HG03039 (cell line): ENCODE measurements around the gene RAC2.

Source experiments
- ATAC-seq: cut with Tn5 transposase; IDR thresholded peaks from one replicate; pipeline ENCODE4 v1.9.1; 2021; ENCODE audit warnings: mild to moderate bottlenecking, moderate library complexity; ENCODE audit not compliant: unreplicated experiment

RAC2 gene

DNA sequence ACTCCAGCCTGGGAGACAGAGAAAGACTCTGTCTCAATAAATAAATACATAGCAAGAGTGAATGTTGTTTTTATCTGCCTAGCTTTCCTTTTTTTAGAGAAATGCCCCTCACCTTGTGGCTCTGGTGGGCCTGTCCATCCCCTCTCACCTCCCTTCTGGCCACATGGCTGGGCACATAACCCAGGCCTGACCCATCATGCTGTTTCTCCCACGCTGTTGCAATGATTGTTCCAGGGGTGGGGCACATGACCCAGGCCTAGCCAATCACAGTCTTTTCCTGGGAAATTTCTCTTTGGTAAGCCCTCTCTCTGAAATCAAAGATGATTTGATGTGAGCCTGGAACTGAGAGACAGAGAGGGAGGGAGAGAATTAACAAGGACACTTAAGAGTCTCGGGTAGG, 32.7 kb upstream of the RAC2 start:
- no peak for ATAC-seq

DNA sequence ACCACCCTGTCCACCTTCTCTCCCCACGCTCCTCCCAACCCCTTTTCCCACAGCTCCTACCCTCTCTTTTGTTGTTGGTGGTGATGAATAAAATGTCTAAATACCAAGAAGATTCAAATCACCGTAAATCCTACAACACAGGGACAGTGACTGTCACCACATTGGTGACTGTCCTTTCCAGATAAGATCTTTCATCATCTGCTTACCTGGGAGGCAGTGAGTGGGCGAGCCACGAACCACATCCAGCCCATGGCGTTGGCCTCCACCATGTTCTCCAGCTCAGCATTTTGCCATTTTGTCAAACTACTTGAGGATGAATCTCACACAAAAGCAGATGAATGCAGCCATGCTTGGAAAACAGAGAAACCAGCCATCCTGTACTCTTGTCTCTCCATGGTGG, 31.6 kb upstream of the RAC2 start:
- no peak for ATAC-seq

DNA sequence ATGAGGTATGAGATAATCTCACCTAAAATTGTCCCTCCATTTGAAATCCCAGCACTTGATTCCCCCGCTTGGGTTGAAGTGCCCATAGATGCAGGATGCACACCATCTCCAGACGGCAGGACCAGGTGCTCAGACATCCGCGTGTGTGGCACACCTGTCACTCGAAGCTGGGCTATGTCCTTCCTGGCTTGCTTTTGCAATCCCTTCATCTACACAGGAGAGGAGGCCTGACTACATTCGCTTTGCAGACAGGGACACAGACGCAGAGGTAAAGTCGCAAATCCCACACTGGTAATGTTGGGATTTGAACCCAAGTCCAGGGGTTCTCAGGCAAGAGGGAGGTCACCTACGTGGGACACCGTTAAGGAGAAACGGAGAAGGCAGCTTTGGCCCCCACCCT, 31.1 kb upstream of the RAC2 start:
- ATAC-seq, result no peak

- no peak for ATAC-seq
Observed at GRCh38 chr22:37274380-37274862, 30.4 kb upstream of the RAC2 start.

- ATAC-seq, result no peak
Observed at GRCh38 chr22:37273846-37274225, 29.8 kb upstream of the RAC2 start.

- ATAC-seq, result no peak
Observed at GRCh38 chr22:37273126-37273845, 29.2 kb upstream of the RAC2 start.

DNA sequence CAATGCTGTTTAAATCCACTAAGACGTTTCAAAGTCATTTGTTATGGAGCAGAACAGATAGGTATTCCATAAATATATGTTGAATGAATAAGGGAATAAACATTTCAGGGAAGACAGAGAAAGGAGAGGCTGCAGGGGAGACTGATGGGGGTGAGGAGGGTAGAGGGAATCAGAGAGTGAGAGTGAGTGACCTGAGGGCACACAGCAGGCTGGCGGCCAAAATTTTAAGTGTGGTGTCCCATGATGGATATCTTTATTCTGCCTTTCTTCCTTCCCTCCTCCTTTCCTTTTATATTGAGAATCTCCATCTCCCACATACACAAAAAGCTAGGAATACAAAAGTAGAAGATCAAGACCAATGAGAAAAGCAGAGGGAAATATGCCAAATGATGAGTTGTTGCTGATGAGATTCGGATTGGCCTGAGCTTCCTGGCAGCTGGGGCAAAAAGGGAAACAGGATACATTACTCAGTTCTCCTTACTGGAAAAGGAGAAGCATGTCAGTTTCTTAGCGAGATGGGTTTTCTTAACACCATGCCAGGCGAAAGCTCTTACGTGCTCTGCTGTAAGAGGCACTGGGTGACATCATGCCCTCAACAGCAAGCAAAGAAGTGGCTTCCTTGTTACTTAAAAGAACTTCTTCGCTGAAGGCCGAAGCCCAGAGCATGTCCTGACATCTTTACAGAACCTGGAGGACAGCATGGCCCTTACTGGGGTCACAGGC, 27.0 kb upstream of the RAC2 start:
- ATAC-seq, result no peak

DNA sequence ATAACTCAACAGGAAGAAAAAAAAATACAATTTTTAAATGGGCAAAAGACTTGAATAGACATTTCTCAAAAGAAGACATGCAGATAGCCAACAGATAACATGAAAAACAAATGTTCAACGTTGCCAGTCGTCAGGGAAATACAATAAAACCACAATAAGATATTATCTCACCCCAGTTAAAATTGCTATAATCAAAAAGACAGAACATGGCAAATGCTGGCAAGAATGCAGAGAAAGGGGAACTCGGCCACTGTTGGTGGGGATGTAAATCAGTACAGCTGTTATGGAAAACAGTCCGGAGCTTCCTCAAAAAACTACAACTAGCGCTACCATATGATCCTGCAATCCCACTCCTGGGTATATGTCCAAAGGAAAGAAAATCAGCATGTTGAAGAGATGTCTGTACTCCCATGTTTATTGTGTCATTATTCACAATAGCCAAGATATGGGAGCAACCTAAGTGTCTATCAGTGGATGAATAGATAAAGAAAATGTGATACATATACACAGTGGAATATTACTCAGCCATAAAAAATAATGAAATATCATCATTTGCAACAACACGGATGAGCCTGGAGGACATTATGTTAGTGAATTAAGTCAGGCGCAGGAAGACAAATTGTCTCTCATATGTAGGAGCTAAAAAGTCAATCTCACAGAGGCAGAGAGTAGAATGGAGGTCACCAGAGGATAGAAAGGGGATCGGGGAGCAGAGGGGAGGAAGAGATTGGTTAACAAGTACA, 26.0 kb upstream of the RAC2 start:
- ATAC-seq, result no peak

DNA sequence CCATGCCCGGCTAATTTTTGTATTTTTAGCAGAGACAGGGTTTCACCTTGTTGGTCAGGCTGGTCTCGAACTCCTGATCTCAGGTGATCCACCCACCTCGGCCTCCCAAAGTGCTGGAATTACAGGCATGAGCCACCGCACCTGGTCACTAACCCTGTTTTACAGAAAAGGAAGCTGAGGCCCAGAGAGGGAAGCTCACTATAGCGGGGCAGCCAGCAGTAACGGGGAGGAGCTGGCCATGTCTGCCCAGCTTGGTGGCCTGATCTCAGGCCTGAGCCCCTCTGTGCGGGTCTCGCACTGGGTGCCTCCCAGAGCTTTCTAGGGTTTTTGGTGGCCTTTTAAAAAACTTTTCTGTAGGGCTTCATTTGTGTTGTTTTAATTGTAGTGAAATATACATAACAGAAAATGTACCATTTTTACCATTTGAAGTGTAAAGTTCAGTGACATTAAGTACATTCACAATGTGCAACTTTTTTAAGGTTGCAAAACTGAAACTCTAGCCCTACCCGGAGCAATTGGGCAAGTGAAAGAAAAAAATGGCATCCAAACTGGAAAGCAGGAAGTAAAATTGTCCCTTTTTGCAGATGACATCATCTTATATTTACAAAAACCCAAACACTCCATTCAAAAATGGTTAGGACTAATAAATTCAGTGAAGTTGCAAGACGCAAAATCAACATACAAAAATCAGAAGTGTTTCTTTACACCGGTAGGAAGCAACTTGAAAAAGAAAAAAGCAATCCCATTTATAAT, 23.8 kb upstream of the RAC2 start:
- no peak for ATAC-seq

DNA sequence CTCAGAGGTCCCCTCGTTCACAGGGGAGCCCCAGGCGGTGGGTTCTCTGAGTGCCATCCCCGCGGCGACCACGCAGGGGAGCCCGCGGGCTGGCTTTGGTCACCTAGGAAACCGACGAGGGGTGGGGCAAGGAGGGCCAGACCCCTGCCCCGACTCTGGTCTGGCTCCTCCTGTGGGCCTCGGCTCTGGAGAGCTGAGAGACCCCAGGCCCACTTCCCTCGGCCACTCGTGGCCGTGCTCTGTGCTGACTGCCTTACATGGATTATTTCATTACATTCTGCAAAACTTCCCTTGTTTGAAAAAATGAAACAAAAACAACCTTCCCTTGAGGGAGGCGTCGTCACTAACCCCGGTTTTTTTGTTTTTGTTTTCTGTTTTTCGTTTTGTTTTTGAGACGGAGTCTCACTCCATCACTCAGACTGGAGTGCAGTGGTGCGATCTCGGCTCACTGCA, 23.1 kb upstream of the RAC2 start:
- peak; percentile 72 for ATAC-seq

GRCh38 chr22:37266581-37267134, 22.6 kb upstream of the RAC2 start:
- no peak for ATAC-seq

DNA sequence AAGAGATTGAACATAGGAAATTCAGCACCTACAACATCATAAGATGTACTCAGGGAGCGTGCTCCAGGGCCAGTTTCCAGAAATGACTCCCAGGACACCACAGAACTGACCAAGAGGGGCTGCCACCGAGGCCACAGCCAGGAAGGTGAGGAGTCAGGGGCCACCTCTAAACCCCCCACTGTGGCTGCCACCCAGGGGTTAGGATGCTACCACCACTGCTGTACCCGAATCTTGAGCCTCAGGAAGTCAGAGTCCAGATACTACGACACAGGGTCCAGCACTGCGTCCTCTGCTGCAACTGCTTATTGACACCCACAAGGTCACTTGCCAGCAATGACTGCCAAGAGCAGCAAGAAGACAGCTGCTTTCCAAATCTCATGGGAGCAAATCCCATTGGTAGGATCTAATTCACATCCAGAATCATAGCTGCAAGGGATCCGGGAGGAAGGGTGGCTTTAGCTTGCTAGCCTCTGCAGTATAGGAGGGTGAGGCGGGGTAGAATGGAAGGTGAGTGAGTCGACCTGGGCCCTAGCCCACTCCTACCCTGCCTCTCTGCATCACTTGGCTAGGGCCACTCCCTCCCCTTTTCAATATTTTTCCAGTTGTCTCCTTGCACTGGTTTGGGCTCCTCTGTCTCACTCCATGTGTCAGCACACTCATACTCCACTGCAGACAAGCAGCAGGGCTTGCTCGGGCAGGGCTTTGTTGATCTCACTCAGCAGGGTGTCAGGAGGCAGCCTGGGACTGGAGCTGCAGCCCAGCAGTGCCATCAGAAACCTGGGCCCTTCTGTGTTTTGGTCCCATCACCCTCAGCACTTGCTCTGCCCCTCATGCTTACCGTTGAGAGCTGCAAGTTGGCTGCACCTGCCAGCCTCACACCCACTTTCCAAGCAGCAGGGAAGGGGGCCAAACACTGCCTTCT, 20.2 kb upstream of the RAC2 start:
- ATAC-seq, result no peak

DNA sequence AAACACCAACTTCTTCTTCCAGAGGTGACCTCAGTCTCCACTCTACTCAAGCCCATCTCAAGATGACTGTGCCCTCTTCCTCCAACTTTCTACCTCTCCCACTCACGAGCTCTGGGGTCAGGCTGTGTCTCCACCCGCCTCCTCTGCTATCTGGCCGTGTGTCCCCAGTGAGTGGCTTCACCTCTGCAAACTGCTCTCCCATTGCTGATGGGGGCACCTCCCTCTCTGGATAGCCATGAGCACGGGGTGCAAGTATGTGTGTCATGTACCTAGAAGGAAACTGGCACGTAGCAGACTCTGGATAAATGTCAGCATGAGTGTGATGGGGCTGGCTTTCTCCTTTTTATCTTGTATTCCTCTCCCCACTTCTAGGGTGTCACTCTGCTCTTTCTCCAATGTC, 18.3 kb upstream of the RAC2 start:
- ATAC-seq, result no peak

GRCh38 chr22:37260901-37261336, 16.9 kb upstream of the RAC2 start:
- no peak for ATAC-seq

GRCh38 chr22:37260155-37260795, 16.2 kb upstream of the RAC2 start:
- no peak for ATAC-seq

DNA sequence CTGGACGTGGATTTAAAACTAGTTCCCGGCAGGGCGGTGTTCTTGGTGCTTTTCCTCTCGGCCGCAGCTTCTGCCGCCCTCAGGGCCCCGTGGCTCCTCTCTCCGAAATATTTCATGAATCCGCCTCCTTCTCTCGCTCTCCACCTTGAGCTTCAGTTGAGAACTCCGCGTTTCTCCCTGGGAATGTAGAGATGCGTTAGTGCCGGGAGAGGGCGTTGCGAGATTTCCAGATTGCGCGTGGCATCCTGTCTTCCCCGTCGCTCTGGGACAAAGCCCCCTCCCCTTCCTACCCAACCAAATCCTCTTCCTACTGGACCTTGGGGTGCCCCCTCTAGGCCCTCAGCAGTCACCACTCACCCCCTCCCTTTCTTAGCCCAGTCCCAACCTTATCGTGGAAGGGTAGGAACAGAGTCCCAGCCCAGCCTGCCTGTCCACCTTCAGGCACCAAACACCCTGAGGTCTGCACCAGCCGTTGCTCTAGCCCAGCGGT, 15.5 kb upstream of the RAC2 start:
- ATAC-seq, result no peak

DNA sequence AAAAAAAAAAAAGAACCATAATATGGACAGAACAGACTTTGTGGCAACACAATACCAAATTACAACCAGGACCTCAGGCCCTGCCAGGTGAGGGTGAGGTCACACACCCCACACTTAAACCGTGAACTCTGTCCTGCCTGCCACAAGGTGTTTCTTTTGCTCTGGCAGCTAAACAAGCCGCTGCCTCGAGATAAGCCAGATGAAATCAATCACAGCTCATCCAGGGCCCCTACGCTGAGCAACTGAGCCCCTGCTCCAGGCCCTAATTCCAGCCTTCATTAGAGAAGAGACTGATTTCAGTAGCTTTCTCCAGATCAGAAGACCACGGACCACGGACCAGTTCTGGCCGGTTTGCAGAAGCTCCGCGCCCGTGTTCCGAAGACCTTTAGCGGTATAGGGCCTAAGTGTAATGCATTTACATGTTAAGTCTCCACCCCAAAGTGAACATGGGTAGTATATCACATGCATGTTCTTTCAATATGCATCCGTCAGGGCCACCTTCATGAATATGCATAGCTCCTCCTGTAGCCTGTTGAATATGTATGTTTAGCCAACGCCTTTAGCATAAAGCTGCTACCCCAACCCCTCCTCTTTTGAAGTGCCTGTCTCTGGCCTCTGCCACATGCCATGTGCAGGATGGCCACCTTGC, 14.8 kb upstream of the RAC2 start:
- no peak for ATAC-seq

- ATAC-seq, result no peak
Observed at GRCh38 chr22:37258005-37258752, 14.1 kb upstream of the RAC2 start.
